ENCODE data around the gene ITGAE. TPM values are rescaled to one million over a fixed set of nuclear protein-coding genes. Genes with fewer than 3 reads are reported as not detected.
"Not testable (repeated sequence)": the region's sequence is repeated elsewhere in the genome, so short reads cannot be mapped to it uniquely, and the experiment has no call there.

ITGAE gene
- total RNA-seq, 2 donors from 2014 or later, result 9.1 to 12.9 TPM

GRCh38 chr17:3704931-3705717 lies 95.9 kb downstream of the ITGAE start:
- DNase-seq (no peak), ATAC-seq (no peak)
- Histone ChIP-seq H3K4me1 (no peaks in the 10 kb centered on the region), H3K27me3 (no peaks in the 10 kb centered on the region), H3K27ac (no peak overlapping the region), H3K9me3 (no peaks in the 10 kb centered on the region), H3K4me3 (no peak overlapping the region), H3K36me3 (replicated peaks in 1 of 2; ENCODE audit: insufficient read depth in 1 of 2, low read depth in 2 of 2) (no peaks in the 10 kb centered on the region)
- WGBS, 2 donors, result 68 to 69% methylated on average over 20 of the region's 20 CpGs
- intact Hi-C loops (cut with DNase I), result no loop called here
- no peak for TF ChIP-seq POLR2A (IDR thresholded peaks at IDR 0.05)
- no peak for TF ChIP-seq CTCF (IDR thresholded peaks at IDR 0.05)

DNA sequence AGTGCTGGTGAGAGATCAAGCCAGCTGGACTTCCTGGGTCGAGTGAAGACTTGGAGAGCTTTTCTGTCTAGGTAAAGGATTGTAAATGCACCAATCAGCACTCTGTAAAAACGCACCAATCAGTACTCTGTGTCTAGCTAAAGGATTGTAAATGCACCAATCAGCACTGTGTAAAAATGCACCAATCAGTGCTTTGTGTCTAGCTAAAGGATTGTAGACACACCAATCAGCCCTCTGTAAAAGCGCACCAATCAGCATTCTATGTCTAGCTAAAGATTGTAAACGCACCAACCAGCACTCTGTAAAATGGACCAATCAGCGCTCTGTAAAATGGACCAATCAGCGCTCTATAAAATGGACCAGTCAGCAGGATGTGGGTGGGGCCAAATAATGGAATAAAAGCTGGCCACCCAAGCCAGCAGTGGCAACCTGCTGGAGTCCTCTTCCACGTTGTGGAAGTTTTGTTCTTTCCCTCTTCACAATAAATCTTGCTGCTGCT lies 98.9 kb downstream of the ITGAE start:
- ATAC-seq; intact Hi-C loops (cut with DNase I); H3K4me1 ChIP-seq; H3K36me3 ChIP-seq (replicated peaks in 1 of 2; ENCODE audit: insufficient read depth in 1 of 2, low read depth in 2 of 2); H3K4me3 ChIP-seq; DNase-seq; H3K27ac ChIP-seq; H3K27me3 ChIP-seq; H3K9me3 ChIP-seq: not testable (repeated sequence)
- WGBS, 2 donors, result 69 to 88% methylated on average over 7 of the region's 7 CpGs

- TF ChIP-seq POLR2A (IDR thresholded peaks at IDR 0.05) (no peak), CTCF (IDR thresholded peaks at IDR 0.05) (no peak)
Measured at GRCh38 chr17:3699951-3700350, 101.0 kb downstream of the ITGAE start.

GRCh38 chr17:3698139-3698538 lies 102.8 kb downstream of the ITGAE start:
- H3K4me3 ChIP-seq, result no peak overlapping the region
- WGBS, 2 donors, result 77% methylated on average over 4 of the region's 4 CpGs; no CpG with 5 or more reads in 1 of the 2 donors
- H3K4me1 ChIP-seq, result peaks cover 15% of the 10 kb centered on the region
- intact Hi-C loops (cut with DNase I), result no loop called here
- no peaks in the 10 kb centered on the region for H3K9me3 ChIP-seq
- no peak overlapping the region for H3K27ac ChIP-seq
- ATAC-seq (no peak), DNase-seq (no peak)
- TF ChIP-seq CTCF (IDR thresholded peaks at IDR 0.05), result no peak
- no peak for TF ChIP-seq POLR2A (IDR thresholded peaks at IDR 0.05)
- H3K36me3 ChIP-seq (replicated peaks in 1 of 2; ENCODE audit: insufficient read depth in 1 of 2, low read depth in 2 of 2), result no peaks in the 10 kb centered on the region
- H3K27me3 ChIP-seq, result no peaks in the 10 kb centered on the region

More at GRCh38 chr17:3699951-3700350, 101.0 kb downstream of the ITGAE start:
- Histone ChIP-seq H3K4me3 (no peak overlapping the region), H3K36me3 (replicated peaks in 1 of 2; ENCODE audit: insufficient read depth in 1 of 2, low read depth in 2 of 2) (no peaks in the 10 kb centered on the region), H3K9me3 (no peaks in the 10 kb centered on the region), H3K4me1 (peaks cover 13% of the 10 kb centered on the region), H3K27me3 (no peaks in the 10 kb centered on the region), H3K27ac (no peak overlapping the region)
- 60 to 81% methylated on average over 1 to 4 of the region's 4 CpGs for WGBS, 2 donors
- no peak for ATAC-seq
- DNase-seq, result no peak
- intact Hi-C loops (cut with DNase I), result no loop called here

DNA sequence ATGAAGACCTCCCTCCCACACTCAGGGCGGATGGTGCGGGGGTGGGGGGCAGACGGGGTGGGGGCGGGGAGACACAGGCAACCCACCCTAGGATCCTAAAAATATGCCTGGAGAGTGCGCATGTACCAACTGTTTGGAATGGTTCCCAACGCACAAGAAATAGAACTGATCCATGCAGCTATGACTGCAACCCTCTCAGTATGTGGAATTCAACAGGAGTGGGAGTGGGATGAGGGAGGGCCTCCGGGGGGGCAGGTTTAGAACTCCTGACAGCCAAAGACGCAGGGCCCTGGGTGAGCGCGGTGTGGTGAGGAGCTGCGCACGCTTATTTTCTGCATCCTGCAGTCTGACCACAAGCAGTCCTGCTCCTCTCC lies 103.9 kb downstream of the ITGAE start:
- WGBS, 2 donors, result 55 to 61% methylated on average over 5 to 12 of the region's 12 CpGs
- H3K9me3 ChIP-seq, result no peaks in the 10 kb centered on the region
- peaks cover 15% of the 10 kb centered on the region for H3K4me1 ChIP-seq
- TF ChIP-seq CTCF (IDR thresholded peaks at IDR 0.05), result no peak
- no peak for TF ChIP-seq POLR2A (IDR thresholded peaks at IDR 0.05)
- no peaks in the 10 kb centered on the region for H3K36me3 ChIP-seq (replicated peaks in 1 of 2; ENCODE audit: insufficient read depth in 1 of 2, low read depth in 2 of 2)
- H3K4me3 ChIP-seq, result no peak overlapping the region
- DNase-seq, result no peak
- intact Hi-C loops (cut with DNase I), result no loop called here
- ATAC-seq, result no peak
- no peak overlapping the region for H3K27ac ChIP-seq
- H3K27me3 ChIP-seq, result no peaks in the 10 kb centered on the region
